Measurements from ENCODE around the gene NACA. TPM values are rescaled to one million over a fixed set of nuclear protein-coding genes. Genes with fewer than 3 reads are reported as not detected.

NACA gene
- total RNA-seq, 2 experiments from 2014 or later: 1,441 to 1,479 TPM

- Mint-ChIP-seq H3K27ac (peak overlapping the region; percentile 74), H3K4me3 (no peak overlapping the region), H3K36me3 (ENCODE audit: low read depth) (peaks cover 85% of the 10 kb centered on the region), H3K9me3 (no peaks in the 10 kb centered on the region), H3K27me3 (no peaks in the 10 kb centered on the region), H3K4me1 (ENCODE audit: low read depth) (peaks cover 55% of the 10 kb centered on the region)
- H3K27me3 ChIP-seq (ENCODE audit: control insufficient read depth in 1 of 2, insufficient read depth in 2 of 2, low read length in 2 of 2): no peaks in the 10 kb centered on the region
- DNase-seq (no peak), ATAC-seq (ENCODE audit: poor library complexity) (no peak)
- H3K4me3 ChIP-seq (ENCODE audit: low read length): no peak overlapping the region
- no peak for TF ChIP-seq CTCF (IDR thresholded peaks at IDR 0.05)
- peak overlapping the region in 1 of 2 donors; percentile 29 for H3K27ac ChIP-seq (ENCODE audit: low read depth in 1 of 2, low read length in 2 of 2)
- ChIA-PET POLR2A (interaction anchor here (0.9 to 2.3 kb wide), 2 partner anchors 9 to 29 kb away, joined by 8 to 10 read pairs; partner anchors contain the start of genes NACA and PTGES3), CTCF (no interaction called here)
- intact Hi-C loops (cut with DNase I, micrococcal nuclease): no loop called here
- H3K9me3 ChIP-seq (ENCODE audit: control insufficient read depth in 1 of 2, insufficient read depth in 1 of 2, low read length in 2 of 2): no peaks in the 10 kb centered on the region
- peaks cover 81% of the 10 kb centered on the region for H3K36me3 ChIP-seq (ENCODE audit: insufficient read depth, low read length)
- peaks cover 53% of the 10 kb centered on the region for H3K4me1 ChIP-seq (ENCODE audit: insufficient read depth, low read length)
Observed at GRCh38 chr12:56716458-56716857, 8.6 kb downstream of the NACA start.

DNA sequence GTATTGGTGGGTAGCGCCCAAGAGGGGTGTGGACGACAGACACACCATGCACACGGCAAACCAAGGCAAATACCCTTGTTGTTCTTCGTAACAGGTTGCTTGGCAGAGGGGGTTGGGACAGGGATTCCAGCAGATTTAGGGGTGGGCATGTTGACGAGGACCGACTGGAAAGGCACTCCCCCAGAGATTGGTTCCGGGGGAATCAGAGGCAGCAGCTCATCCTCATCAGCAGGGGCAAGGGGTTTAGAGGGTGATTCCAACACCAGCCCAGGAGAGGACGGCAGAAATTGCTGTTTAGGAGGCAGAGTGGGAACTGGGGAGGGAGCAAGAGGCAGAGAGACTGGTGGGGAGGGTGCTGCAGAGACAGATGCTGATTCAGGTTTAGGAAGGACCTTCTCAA is 9.3 kb downstream of the NACA start:
- no peaks in the 10 kb centered on the region for H3K9me3 ChIP-seq (ENCODE audit: control insufficient read depth in 1 of 2, insufficient read depth in 1 of 2, low read length in 2 of 2)
- H3K4me3 Mint-ChIP-seq: no peak overlapping the region
- no peak for TF ChIP-seq CTCF (IDR thresholded peaks at IDR 0.05)
- ChIA-PET POLR2A (interaction anchor here (0.9 to 2.3 kb wide), 2 partner anchors 10 to 28 kb away, joined by 8 to 10 read pairs; partner anchors contain the start of genes NACA and PTGES3), CTCF (interaction anchor here (0.5 kb wide), 1 partner anchor 59 kb away, joined by 3 read pairs; no protein-coding TSS in a partner anchor)
- no peak overlapping the region for H3K4me3 ChIP-seq (ENCODE audit: low read length)
- intact Hi-C loops (cut with DNase I, micrococcal nuclease): no loop called here
- H3K4me1 Mint-ChIP-seq (ENCODE audit: low read depth): peaks cover 48% of the 10 kb centered on the region
- peaks cover 46% of the 10 kb centered on the region for H3K4me1 ChIP-seq (ENCODE audit: insufficient read depth, low read length)
- peaks cover 80% of the 10 kb centered on the region for H3K36me3 ChIP-seq (ENCODE audit: insufficient read depth, low read length)
- no peaks in the 10 kb centered on the region for H3K9me3 Mint-ChIP-seq
- no peak overlapping the region for H3K27ac ChIP-seq (ENCODE audit: low read depth in 1 of 2, low read length in 2 of 2)
- H3K36me3 Mint-ChIP-seq (ENCODE audit: low read depth): peaks cover 82% of the 10 kb centered on the region
- peak overlapping the region; percentile 74 for H3K27ac Mint-ChIP-seq
- ATAC-seq (ENCODE audit: poor library complexity) (no peak), DNase-seq (no peak)
- H3K27me3 ChIP-seq (ENCODE audit: control insufficient read depth in 1 of 2, insufficient read depth in 2 of 2, low read length in 2 of 2): no peaks in the 10 kb centered on the region
- H3K27me3 Mint-ChIP-seq: no peaks in the 10 kb centered on the region

DNA sequence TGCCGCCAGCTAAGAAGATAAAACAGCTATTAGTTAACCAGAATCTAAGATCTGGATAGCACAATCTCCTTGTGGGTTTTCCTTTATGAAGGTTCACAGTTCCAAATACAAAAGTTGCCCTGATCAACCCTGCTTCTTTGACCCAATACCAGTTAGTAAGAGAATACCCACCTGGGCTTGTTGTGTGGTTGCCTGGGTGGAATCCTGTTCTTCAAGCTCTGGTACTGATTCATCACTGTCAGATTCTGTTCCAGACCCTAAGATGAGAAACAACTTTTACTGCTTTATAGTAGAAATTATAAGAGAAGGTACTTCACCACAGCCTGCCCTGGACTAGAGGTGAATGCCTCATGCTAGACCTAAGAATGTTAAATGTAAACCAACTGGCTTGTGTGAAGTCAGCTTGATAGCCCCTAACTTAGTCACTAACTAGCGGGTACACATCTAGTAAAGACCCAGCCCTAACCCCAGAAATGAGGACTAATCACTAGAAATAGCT is 10.6 kb downstream of the NACA start:
- ChIA-PET CTCF (no interaction called here), POLR2A (interaction anchor here (0.6 kb wide), 1 partner anchor 37 kb away, joined by 8 read pairs; no protein-coding TSS in a partner anchor)
- peaks cover 67% of the 10 kb centered on the region for H3K36me3 ChIP-seq (ENCODE audit: insufficient read depth, low read length)
- H3K27me3 ChIP-seq (ENCODE audit: control insufficient read depth in 1 of 2, insufficient read depth in 2 of 2, low read length in 2 of 2): no peaks in the 10 kb centered on the region
- Mint-ChIP-seq H3K36me3 (ENCODE audit: low read depth) (peaks cover 69% of the 10 kb centered on the region), H3K9me3 (no peaks in the 10 kb centered on the region), H3K4me1 (ENCODE audit: low read depth) (peaks cover 35% of the 10 kb centered on the region), H3K27me3 (no peaks in the 10 kb centered on the region), H3K27ac (no peak overlapping the region), H3K4me3 (peak overlapping the region; percentile 7)
- peaks cover 33% of the 10 kb centered on the region for H3K4me1 ChIP-seq (ENCODE audit: insufficient read depth, low read length)
- intact Hi-C loops (cut with DNase I, micrococcal nuclease): no loop called here
- no peak for DNase-seq
- H3K9me3 ChIP-seq (ENCODE audit: control insufficient read depth in 1 of 2, insufficient read depth in 1 of 2, low read length in 2 of 2): no peaks in the 10 kb centered on the region
- no peak for ATAC-seq (ENCODE audit: poor library complexity)
- H3K27ac ChIP-seq (ENCODE audit: low read depth in 1 of 2, low read length in 2 of 2): no peak overlapping the region
- no peak overlapping the region for H3K4me3 ChIP-seq (ENCODE audit: low read length)
- TF ChIP-seq CTCF (IDR thresholded peaks at IDR 0.05): no peak

Measured in CD4-positive, alpha-beta T cell (primary cell).